ENCODE data around the gene FAM53A. TPM values are rescaled to one million over a fixed set of nuclear protein-coding genes. Genes with fewer than 3 reads are reported as not detected.

FAM53A gene
- total RNA-seq, 3 donors from 2014 or later (not counting 1 experiment from before 2014, with no cell fraction given), result 1.9 to 2.9 (median 2.3) TPM

DNA sequence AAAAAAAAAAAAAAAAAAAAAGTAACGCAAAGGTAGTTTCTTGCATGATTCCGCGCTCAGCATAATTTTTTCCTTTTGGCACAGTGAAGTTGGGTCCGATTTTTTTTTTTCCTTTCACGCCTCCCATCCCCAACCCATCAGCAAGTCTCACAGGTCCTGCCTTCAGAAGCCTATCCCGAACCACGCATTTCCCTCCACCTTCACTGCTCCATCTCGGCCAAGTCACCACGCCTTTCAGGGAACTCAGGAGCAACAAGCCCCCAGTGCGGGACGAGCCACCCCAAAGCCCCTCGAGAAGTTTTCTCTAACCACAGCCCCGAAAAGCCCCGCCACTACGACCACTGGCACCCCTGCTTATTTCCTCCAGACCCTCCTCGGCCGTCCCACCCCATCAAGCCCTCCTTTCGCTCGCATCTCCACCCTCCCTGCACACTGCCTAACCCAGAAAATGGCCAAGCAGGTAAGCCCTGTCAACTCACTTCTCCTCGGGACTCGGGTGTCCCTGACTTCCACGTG is 27.0 kb upstream of the FAM53A start:
- intact Hi-C loops (cut with micrococcal nuclease), result loop anchor here (5.0 kb wide), 1 partner anchor 129 kb away; no protein-coding TSS in a partner anchor
- TF ChIP-seq, protein P1, sequence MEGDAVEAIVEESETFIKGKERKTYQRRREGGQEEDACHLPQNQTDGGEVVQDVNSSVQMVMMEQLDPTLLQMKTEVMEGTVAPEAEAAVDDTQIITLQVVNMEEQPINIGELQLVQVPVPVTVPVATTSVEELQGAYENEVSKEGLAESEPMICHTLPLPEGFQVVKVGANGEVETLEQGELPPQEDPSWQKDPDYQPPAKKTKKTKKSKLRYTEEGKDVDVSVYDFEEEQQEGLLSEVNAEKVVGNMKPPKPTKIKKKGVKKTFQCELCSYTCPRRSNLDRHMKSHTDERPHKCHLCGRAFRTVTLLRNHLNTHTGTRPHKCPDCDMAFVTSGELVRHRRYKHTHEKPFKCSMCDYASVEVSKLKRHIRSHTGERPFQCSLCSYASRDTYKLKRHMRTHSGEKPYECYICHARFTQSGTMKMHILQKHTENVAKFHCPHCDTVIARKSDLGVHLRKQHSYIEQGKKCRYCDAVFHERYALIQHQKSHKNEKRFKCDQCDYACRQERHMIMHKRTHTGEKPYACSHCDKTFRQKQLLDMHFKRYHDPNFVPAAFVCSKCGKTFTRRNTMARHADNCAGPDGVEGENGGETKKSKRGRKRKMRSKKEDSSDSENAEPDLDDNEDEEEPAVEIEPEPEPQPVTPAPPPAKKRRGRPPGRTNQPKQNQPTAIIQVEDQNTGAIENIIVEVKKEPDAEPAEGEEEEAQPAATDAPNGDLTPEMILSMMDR (IDR thresholded peaks at IDR 0.05), result no peak
- no peak for ATAC-seq
- Mint-ChIP-seq H3K4me3 (peak overlapping the region; percentile 95), H3K27me3 (ENCODE audit: low read depth in 2 of 2) (no peaks in the 10 kb centered on the region), H3K36me3 (no peaks in the 10 kb centered on the region), H3K9me3 (no peaks in the 10 kb centered on the region), H3K27ac (peak overlapping the region; percentile 90 to 95), H3K4me1 (peaks cover 10 to 60% of the 10 kb centered on the region in 2 donors)
- WGBS (ENCODE audit: insufficient coverage), result 11% methylated on average over 21 of the region's 22 CpGs
- peak in 1 of 2 donors; percentile 34 for DNase-seq
- H3K9me3 ChIP-seq (ENCODE audit: control insufficient read depth, insufficient read depth, low read length), result no peaks in the 10 kb centered on the region
- H3K36me3 ChIP-seq (ENCODE audit: control insufficient read depth, insufficient read depth, low read length), result no peaks in the 10 kb centered on the region
- H3K27ac ChIP-seq (ENCODE audit: low read length), result peak overlapping the region; percentile 73
- H3K4me3 ChIP-seq (ENCODE audit: low read length), result peak overlapping the region; percentile 65
- peaks cover 43% of the 10 kb centered on the region for H3K4me1 ChIP-seq (ENCODE audit: control insufficient read depth, insufficient read depth, low read length)
- no peaks in the 10 kb centered on the region for H3K27me3 ChIP-seq (ENCODE audit: control insufficient read depth, insufficient read depth, low read length)

DNA sequence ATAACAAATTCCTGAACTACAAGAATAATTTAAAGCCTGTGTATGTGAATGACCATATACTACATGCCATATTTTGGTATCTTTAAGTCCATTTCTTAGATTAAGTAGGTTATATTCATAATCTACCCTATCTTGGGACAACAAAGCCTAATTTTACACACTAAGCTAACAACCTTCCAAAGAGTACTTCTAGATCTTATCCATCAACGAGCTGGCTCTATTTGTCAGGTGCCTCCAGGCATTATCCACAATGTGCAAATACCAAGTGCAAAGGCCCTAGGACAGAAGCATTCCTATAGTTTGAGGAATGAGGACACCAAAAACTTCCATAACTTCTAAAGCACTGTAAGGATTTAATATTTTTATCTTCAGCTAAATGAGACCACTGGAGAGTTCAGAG is 24.5 kb upstream of the FAM53A start:
- no peaks in the 10 kb centered on the region for H3K9me3 ChIP-seq (ENCODE audit: control insufficient read depth, insufficient read depth, low read length)
- H3K4me1 ChIP-seq (ENCODE audit: control insufficient read depth, insufficient read depth, low read length), result peaks cover 23% of the 10 kb centered on the region
- no peaks in the 10 kb centered on the region for H3K27me3 Mint-ChIP-seq (ENCODE audit: low read depth in 2 of 2)
- H3K27me3 ChIP-seq (ENCODE audit: control insufficient read depth, insufficient read depth, low read length), result no peaks in the 10 kb centered on the region
- no peaks in the 10 kb centered on the region for H3K9me3 Mint-ChIP-seq
- H3K36me3 ChIP-seq (ENCODE audit: control insufficient read depth, insufficient read depth, low read length), result peaks cover 6% of the 10 kb centered on the region
- no peak overlapping the region for H3K4me3 ChIP-seq (ENCODE audit: low read length)
- H3K36me3 Mint-ChIP-seq, result no peaks in the 10 kb centered on the region
- ATAC-seq, result no peak
- no peak overlapping the region for H3K27ac ChIP-seq (ENCODE audit: low read length)
- peak overlapping the region; percentile 9 to 48 for H3K27ac Mint-ChIP-seq
- intact Hi-C loops (cut with micrococcal nuclease), result no loop called here
- peaks cover 18 to 47% of the 10 kb centered on the region in 2 donors for H3K4me1 Mint-ChIP-seq
- TF ChIP-seq, protein P1 (IDR thresholded peaks at IDR 0.05), result no peak
- WGBS (ENCODE audit: insufficient coverage), result 60% methylated on average over 1 of the region's 1 CpG
- no peak for DNase-seq
- H3K4me3 Mint-ChIP-seq, result no peak overlapping the region

DNA sequence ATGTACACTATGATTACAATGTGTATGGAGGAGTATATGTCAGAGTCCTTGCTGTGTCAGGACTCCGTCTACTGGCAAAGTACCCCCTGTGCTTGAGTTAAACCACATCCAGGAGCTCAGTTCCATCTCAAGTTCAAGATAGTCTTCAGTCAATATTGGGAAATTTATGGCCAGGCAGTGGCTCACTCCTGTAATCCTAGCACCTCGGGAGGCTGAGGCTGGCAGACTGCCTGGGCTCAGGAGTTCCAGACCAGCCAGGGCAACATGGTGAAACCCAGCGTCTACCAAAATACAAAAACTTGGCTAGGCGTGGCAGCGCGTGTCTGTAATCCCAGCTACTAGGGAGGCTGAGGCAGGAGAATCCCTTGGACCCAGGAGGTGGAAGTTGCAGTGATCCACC is 22.2 kb upstream of the FAM53A start:
- H3K4me3 ChIP-seq (ENCODE audit: low read length), result no peak overlapping the region
- no peaks in the 10 kb centered on the region for H3K27me3 ChIP-seq (ENCODE audit: control insufficient read depth, insufficient read depth, low read length)
- ATAC-seq (no peak), DNase-seq (no peak)
- H3K9me3 ChIP-seq (ENCODE audit: control insufficient read depth, insufficient read depth, low read length), result no peaks in the 10 kb centered on the region
- H3K4me1 ChIP-seq (ENCODE audit: control insufficient read depth, insufficient read depth, low read length), result peaks cover 14% of the 10 kb centered on the region
- no peak overlapping the region for H3K4me3 Mint-ChIP-seq
- H3K9me3 Mint-ChIP-seq, result no peaks in the 10 kb centered on the region
- intact Hi-C loops (cut with micrococcal nuclease), result no loop called here
- H3K27ac Mint-ChIP-seq, result no peak overlapping the region
- no peaks in the 10 kb centered on the region for H3K27me3 Mint-ChIP-seq (ENCODE audit: low read depth in 2 of 2)
- H3K36me3 ChIP-seq (ENCODE audit: control insufficient read depth, insufficient read depth, low read length), result peaks cover 13% of the 10 kb centered on the region
- WGBS (ENCODE audit: insufficient coverage), result 96% methylated on average over 6 of the region's 6 CpGs
- no peak overlapping the region for H3K27ac ChIP-seq (ENCODE audit: low read length)
- TF ChIP-seq, protein P1 (IDR thresholded peaks at IDR 0.05), result no peak
- no peaks in the 10 kb centered on the region for H3K36me3 Mint-ChIP-seq
- peaks cover 18 to 43% of the 10 kb centered on the region in 2 donors for H3K4me1 Mint-ChIP-seq

DNA sequence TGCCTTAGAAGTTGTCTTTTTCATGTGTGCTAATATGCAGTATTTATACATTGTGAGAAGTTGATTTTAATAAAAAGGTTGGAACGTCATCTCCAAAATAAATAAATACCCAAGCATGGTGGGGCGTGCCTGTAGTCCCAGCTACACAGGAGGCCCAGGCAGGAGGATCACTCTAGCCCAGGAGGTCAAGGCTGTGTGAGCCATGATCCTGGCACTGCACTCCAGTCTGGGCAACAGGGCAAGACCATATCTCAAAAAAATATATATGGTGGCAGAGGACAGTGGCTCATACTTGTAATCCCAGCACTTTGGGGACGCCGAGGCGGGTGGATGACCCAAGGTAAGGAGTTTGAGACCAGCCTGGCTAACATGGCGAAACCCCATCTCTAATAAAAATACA is 21.6 kb upstream of the FAM53A start:
- peaks cover 16% of the 10 kb centered on the region for H3K36me3 ChIP-seq (ENCODE audit: control insufficient read depth, insufficient read depth, low read length)

More for the DNA sequence above, 21.6 kb upstream of the FAM53A start:
- Histone ChIP-seq H3K4me1 (ENCODE audit: control insufficient read depth, insufficient read depth, low read length) (peaks cover 8% of the 10 kb centered on the region), H3K4me3 (ENCODE audit: low read length) (no peak overlapping the region), H3K9me3 (ENCODE audit: control insufficient read depth, insufficient read depth, low read length) (no peaks in the 10 kb centered on the region), H3K27ac (ENCODE audit: low read length) (no peak overlapping the region), H3K27me3 (ENCODE audit: control insufficient read depth, insufficient read depth, low read length) (no peaks in the 10 kb centered on the region)
- DNase-seq (no peak), ATAC-seq (no peak)
- H3K9me3 Mint-ChIP-seq, result no peaks in the 10 kb centered on the region
- intact Hi-C loops (cut with micrococcal nuclease), result no loop called here
- H3K27ac Mint-ChIP-seq, result no peak overlapping the region
- TF ChIP-seq, protein P1 (IDR thresholded peaks at IDR 0.05), result no peak
- WGBS (ENCODE audit: insufficient coverage), result 100% methylated on average over 6 of the region's 6 CpGs
- peaks cover 18 to 38% of the 10 kb centered on the region in 2 donors for H3K4me1 Mint-ChIP-seq
- no peaks in the 10 kb centered on the region for H3K27me3 Mint-ChIP-seq (ENCODE audit: low read depth in 2 of 2)
- no peak overlapping the region for H3K4me3 Mint-ChIP-seq
- no peaks in the 10 kb centered on the region for H3K36me3 Mint-ChIP-seq

Measured in natural killer cell (primary cell).